Stimulated activated memory B cell treated with anti-CD40 and anti-IgM and Interleukin-4, amounts not matched to agents 10 μg/mL and 1 μg/mL and 100 μg/mL, for 72 hours (primary cell): Measurements from ENCODE around the gene SETD1A.

Experiments used
- ATAC-seq: fragments of 150-1000 bp; cut with Tn5 transposase; 2 replicates; pipeline ENCODE4 v1.10.0; 2021
- H3K27ac Mint-ChIP-seq: one replicate; pipeline ENCODE4 v1.8.0; 2022; ENCODE audit warnings: mild to moderate bottlenecking, mixed read lengths
- H3K27me3 Mint-ChIP-seq: one replicate; pipeline ENCODE4 v1.8.0; 2022; ENCODE audit warnings: mixed read lengths
- H3K36me3 Mint-ChIP-seq: one replicate; pipeline ENCODE4 v1.8.0; 2022; ENCODE audit warnings: mixed read lengths
- H3K4me1 Mint-ChIP-seq: one replicate; pipeline ENCODE4 v1.8.0; 2022; ENCODE audit warnings: mixed read lengths
- H3K4me3 Mint-ChIP-seq: one replicate; pipeline ENCODE4 v1.8.0; 2022; ENCODE audit warnings: mild to moderate bottlenecking, moderate library complexity, mixed read lengths
- H3K9me3 Mint-ChIP-seq: one replicate; pipeline ENCODE4 v1.8.0; 2022; ENCODE audit warnings: mixed read lengths

Gene SETD1A

DNA sequence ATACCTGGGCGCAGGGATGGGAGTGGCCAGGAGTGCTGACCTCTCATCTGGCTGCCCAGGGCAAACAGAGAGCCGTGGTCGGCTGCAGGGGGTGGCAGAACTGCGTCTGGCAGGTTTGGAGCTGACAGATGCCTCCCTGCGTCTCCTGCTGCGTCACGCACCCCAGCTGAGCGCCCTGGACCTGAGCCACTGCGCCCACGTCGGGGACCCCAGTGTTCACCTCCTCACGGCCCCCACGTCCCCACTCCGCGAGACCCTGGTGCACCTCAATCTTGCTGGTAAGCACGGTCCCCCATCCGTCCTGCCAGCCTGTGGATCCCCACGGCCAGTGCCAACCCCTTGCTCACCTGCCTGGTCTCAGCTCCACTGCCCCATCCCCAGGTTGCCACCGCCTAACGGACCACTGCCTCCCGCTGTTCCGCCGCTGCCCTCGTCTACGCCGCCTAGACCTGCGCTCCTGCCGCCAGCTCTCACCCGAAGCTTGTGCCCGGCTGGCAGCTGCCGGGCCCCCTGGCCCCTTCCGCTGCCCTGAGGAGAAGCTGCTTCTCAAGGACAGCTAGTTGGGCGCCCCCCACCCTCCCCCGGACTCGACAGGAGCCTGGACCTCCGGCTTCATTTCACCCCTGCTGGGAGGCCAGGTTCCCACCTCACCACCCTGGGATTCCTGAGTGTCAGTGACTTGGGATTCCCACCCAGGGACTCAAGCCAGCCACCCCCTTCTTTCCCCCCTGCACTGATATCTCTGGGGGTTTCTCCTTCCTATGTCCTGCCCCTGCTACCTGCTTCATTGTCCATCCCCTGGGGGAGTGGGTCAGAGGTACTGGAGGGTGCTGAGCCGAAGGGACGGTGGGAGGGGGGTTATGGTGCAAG, 10.6 kb upstream of the SETD1A start:
- Mint-ChIP-seq H3K4me3 (no peak overlapping the region), H3K36me3 (peaks cover 29% of the 10 kb centered on the region), H3K9me3 (no peaks in the 10 kb centered on the region), H3K27me3 (no peaks in the 10 kb centered on the region), H3K27ac (no peak overlapping the region), H3K4me1 (peaks cover 30% of the 10 kb centered on the region)
- no peak for ATAC-seq

DNA sequence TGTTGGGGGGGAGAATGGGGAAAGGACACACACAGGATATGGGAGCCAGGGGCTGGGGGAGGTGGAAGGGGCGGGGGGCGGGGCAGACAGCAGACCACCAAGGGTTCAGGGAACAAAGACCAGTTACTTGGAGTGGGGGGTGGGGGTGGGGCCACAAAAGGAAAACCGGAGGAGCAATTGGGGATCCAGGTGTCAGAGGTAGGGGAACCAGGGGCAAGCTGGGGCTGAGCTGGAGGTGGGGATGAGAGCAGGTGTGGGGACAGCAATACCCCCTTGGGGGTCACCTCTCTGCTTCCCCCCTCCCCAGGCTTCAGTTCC, 10.1 kb upstream of the SETD1A start:
- H3K4me3 Mint-ChIP-seq = no peak overlapping the region
- no peak for ATAC-seq
- H3K27ac Mint-ChIP-seq = no peak overlapping the region
- no peaks in the 10 kb centered on the region for H3K9me3 Mint-ChIP-seq
- no peaks in the 10 kb centered on the region for H3K27me3 Mint-ChIP-seq
- peaks cover 29% of the 10 kb centered on the region for H3K36me3 Mint-ChIP-seq
- H3K4me1 Mint-ChIP-seq = peaks cover 24% of the 10 kb centered on the region

- Mint-ChIP-seq H3K27ac (peak overlapping the region; percentile 89), H3K27me3 (no peaks in the 10 kb centered on the region), H3K9me3 (no peaks in the 10 kb centered on the region), H3K36me3 (peaks cover 29% of the 10 kb centered on the region), H3K4me1 (peaks cover 18% of the 10 kb centered on the region), H3K4me3 (peak overlapping the region; percentile 15)
- peak; percentile 31 for ATAC-seq
Observed at GRCh38 chr16:30947859-30948666, 9.5 kb upstream of the SETD1A start.

DNA sequence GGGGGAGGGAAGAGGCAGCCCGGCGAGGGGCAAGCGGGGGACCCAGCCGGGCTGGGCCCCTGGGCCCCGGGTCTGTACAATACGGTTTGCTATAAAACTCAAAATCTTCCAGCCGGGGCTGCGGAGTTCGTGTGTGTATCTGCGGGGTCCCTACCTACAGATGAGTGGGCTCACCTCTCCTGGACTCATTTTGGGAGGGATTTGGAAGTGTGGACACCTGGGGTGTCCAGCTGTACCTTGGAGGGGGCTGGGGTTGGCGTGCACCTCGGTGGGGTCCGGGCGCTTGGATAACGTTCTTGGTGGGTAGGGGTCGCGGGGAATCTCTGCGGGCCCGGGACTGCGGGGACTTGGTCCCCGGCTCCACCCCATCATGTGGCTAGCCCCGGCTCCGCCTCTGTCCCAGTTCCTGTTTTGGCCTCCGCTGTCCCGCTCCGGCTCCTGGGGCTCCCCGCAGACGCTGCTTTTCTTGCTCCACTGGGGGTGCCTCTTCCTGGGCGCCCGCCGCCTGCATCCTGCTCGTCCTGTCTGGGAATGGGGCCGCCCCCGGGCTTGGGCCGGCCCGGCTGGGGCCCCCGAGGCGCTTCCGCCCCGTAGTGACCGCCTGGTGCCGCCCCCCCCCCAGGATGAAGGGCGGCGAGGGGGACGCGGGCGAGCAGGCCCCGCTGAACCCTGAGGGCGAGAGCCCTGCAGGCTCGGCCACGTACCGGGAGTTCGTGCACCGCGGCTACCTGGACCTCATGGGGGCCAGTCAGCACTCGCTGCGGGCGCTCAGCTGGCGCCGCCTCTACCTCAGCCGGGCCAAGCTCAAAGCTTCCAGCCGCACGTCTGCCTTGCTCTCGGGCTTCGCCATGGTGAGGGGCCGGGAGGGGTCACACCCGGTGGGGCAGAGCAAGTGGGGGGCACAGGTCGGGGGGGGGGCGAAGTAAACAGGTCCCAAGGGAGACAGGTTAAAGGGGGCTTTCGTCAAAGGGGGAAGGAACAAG, 8.6 kb upstream of the SETD1A start, which contains the start of gene ORAI3:
ORAI3 (plus strand) TSS at position 402 of the 983 bp plus-strand sequence; CDS start at position 624, 222 bp downstream.
- Mint-ChIP-seq H3K27ac (peak within 1 kb of the TSS; percentile 89), H3K4me1 (peaks cover 27% of the 10 kb centered on the region), H3K9me3 (no peaks in the 10 kb centered on the region), H3K4me3 (peak within 1 kb of the TSS; percentile 97), H3K36me3 (peaks cover 24% of the 10 kb centered on the region), H3K27me3 (no peaks in the 10 kb centered on the region)
- ATAC-seq = peak; percentile 87

DNA sequence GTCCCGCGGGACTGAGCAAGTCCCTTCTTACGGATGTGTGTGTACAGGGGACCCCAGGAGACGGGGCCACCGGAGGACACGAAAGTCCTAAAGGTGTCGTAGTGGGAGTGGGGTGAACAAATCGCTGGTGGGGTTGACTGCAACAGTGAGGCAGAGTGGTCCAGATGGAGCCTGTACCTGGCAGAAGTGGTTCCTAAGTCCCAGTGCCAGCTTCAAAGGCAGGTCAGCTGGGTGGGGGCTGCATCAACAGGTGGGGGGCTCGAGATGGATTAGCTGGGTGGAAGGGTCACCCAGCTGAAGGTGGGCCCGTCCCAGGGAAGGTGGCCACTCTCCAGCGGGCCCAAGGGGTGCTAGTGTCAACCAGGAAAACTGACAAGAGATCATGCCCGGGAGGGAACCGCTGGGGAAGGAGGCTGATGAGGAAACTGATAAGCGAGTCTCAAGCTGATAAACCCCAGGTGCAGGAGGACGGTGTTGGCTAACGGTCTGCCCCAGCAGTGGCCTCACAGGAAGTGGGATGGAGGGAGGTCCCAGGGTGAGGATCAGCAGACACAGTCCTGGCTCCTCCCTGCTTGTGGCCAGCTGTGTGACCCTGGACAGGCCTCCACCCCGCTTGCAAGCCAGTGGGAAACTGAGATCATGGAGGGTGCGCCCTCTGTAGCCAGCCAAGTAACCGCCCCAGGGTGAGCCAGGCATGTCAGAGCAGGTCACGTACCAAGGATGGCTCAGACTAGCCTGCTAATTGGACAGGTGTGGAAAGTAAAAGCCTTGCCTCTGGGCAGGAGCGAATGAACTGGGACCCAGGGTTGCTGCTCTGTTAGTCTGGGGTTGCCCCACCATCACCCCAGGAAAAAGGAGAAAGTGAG, 7.7 kb upstream of the SETD1A start:
- H3K27me3 Mint-ChIP-seq = no peaks in the 10 kb centered on the region
- no peaks in the 10 kb centered on the region for H3K9me3 Mint-ChIP-seq
- peaks cover 15% of the 10 kb centered on the region for H3K36me3 Mint-ChIP-seq
- H3K27ac Mint-ChIP-seq = peak overlapping the region; percentile 89
- H3K4me1 Mint-ChIP-seq = peaks cover 35% of the 10 kb centered on the region
- peak; percentile 70 for ATAC-seq
- H3K4me3 Mint-ChIP-seq = peak overlapping the region; percentile 97

DNA sequence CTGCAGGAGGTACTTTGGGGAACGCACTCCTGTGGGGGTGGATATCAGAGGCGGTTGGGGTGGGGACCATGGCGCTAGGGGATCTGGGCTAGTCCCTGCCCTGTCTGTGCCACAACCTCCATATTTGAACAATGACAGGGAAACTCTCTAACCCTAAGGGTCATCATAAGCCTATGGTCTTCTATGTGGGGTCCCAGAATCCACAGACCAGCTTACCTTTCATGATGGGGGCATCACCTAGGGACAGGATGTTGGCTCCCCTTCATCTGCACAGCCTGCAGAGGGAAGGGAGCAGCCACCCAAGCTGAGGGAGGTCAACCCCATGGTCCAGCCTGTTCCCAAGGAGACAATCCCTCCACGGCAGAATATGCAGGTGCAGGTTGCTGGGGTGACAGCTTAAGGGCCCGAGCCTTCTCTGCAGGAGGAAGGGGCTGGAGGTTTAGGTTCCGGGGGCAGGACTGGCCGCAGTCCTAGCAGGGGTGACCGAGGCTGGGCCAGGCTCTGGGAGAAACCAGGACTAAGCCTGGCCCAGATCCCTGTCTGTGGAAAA, 7.0 kb upstream of the SETD1A start:
- no peaks in the 10 kb centered on the region for H3K27me3 Mint-ChIP-seq
- H3K9me3 Mint-ChIP-seq = no peaks in the 10 kb centered on the region
- H3K36me3 Mint-ChIP-seq = peaks cover 9% of the 10 kb centered on the region
- peak overlapping the region; percentile 97 for H3K4me3 Mint-ChIP-seq
- ATAC-seq = no peak
- peaks cover 36% of the 10 kb centered on the region for H3K4me1 Mint-ChIP-seq
- H3K27ac Mint-ChIP-seq = peak overlapping the region; percentile 89

GRCh38 chr16:30951193-30951592, 6.4 kb upstream of the SETD1A start:
- ATAC-seq = no peak
- no peaks in the 10 kb centered on the region for H3K27me3 Mint-ChIP-seq

DNA sequence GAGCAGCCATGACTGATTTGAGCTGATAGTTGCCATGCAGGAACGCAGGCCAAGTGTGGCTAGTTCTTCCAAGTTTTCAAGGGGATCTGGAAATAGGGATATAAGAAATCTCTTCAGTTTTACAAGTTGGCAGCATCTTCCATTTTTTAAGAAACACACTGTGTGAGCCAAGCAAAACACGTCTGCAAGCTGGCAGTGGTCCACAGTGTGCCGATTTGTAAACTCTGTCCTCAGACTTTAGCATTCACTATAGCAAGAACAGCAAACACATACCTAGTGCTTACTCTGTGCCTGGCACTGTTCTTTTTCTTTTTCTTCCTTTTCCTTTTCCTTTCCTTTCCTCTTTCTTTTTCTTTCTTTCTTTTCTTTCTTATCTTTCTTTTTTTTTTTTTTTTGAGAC, 5.8 kb upstream of the SETD1A start:
- no peaks in the 10 kb centered on the region for H3K9me3 Mint-ChIP-seq
- no peak for ATAC-seq
- peaks cover 36% of the 10 kb centered on the region for H3K4me1 Mint-ChIP-seq
- H3K27ac Mint-ChIP-seq = no peak overlapping the region
- peaks cover 6% of the 10 kb centered on the region for H3K36me3 Mint-ChIP-seq
- H3K27me3 Mint-ChIP-seq = no peaks in the 10 kb centered on the region
- H3K4me3 Mint-ChIP-seq = no peak overlapping the region

More at GRCh38 chr16:30951193-30951592, 6.4 kb upstream of the SETD1A start:
- Mint-ChIP-seq H3K27ac (peak overlapping the region; percentile 89), H3K9me3 (no peaks in the 10 kb centered on the region), H3K4me1 (peaks cover 36% of the 10 kb centered on the region), H3K36me3 (peaks cover 6% of the 10 kb centered on the region), H3K4me3 (no peak overlapping the region)

- no peak for ATAC-seq
- Mint-ChIP-seq H3K9me3 (no peaks in the 10 kb centered on the region), H3K4me3 (no peak overlapping the region), H3K36me3 (no peaks in the 10 kb centered on the region), H3K27me3 (no peaks in the 10 kb centered on the region), H3K27ac (no peak overlapping the region), H3K4me1 (peaks cover 36% of the 10 kb centered on the region)
Observed at GRCh38 chr16:30953111-30953510, 4.4 kb upstream of the SETD1A start.

DNA sequence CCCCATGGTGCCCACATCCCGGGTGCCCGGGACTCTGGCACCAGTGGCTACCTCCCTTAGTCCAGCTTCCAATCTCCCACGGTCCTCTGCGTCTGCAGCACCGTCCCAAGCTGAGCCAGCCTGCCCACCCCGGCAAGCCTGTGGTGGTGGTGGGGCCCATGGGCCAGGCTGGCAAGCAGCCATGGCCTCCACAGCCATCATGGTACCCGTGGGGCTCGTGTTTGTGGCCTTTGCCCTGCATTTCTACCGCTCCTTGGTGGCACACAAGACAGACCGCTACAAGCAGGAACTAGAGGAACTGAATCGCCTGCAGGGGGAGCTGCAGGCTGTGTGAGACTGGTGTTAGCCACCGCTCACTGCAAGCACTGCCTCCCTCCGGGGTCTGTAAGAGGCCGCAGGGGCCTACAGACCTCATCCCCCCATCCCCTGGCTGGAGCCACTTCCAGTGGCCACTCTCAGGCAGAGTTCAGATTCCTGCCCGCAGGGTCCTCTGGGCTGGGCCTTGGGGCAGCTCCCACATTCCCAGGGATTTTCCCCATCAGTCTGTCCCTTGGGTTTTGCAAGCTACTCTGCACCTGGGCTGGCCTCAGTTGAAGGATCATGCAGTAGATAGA, 3.9 kb upstream of the SETD1A start:
- peak; percentile 39 for ATAC-seq
- H3K36me3 Mint-ChIP-seq = peaks cover 4% of the 10 kb centered on the region
- H3K4me1 Mint-ChIP-seq = peaks cover 41% of the 10 kb centered on the region
- no peak overlapping the region for H3K4me3 Mint-ChIP-seq
- H3K9me3 Mint-ChIP-seq = no peaks in the 10 kb centered on the region
- H3K27me3 Mint-ChIP-seq = no peaks in the 10 kb centered on the region
- H3K27ac Mint-ChIP-seq = peak overlapping the region; percentile 44

GRCh38 chr16:30954993-30955392, 2.6 kb upstream of the SETD1A start:
- H3K36me3 Mint-ChIP-seq = peaks cover 17% of the 10 kb centered on the region
- H3K27ac Mint-ChIP-seq = no peak overlapping the region
- H3K4me3 Mint-ChIP-seq = no peak overlapping the region
- H3K27me3 Mint-ChIP-seq = no peaks in the 10 kb centered on the region
- no peaks in the 10 kb centered on the region for H3K9me3 Mint-ChIP-seq
- peaks cover 49% of the 10 kb centered on the region for H3K4me1 Mint-ChIP-seq
- ATAC-seq = no peak

DNA sequence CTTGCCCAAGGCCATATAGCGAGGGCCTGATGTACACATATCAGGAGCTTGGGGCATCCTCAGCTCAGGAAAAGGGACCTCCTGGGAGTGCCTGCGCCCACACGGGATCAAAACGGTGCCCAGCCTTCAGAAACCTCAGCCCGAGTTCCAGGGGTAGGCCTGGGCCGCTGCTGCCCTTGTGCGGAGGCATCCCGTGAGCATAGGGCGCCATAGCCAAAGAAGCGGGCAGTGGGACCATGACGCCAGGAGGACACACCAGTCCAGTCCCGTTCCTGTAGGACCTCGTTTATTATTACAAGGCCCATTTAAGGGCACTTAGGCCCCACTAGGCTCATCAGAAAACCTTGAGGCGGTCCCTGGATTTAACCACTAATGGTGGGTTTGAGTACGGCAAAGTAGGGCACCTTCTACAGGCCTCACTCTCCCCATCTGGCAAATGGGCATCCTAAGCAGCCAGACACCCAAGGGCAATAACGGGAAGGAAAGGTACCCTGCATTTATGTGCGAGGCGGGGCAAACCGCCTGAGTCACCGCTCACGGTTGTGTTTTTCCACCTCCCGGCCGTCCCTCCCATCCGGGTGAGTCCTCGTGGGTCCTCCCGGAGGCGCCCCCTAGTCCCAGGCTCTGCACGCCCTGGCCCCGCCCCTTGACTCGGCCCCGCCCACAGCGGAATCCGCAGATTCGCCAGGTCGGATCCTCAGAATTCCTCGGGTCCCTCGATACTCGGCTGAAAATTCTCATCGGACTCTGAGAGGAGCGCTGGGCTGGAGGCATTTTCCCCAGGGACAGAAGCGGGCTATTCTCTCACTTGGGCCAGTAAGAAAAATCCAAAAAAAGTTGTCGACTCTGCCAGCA, 726 bp upstream of the SETD1A start:
- Mint-ChIP-seq H3K9me3 (no peaks in the 10 kb centered on the region), H3K4me3 (peak overlapping the region; percentile 94), H3K27me3 (no peaks in the 10 kb centered on the region), H3K27ac (peak overlapping the region; percentile 98), H3K36me3 (peaks cover 36% of the 10 kb centered on the region), H3K4me1 (peaks cover 42% of the 10 kb centered on the region)
- peak; percentile 86 for ATAC-seq
